ENCODE measurements around the gene IRF5.

The IRF5 gene

GRCh38 chr7:128921866-128922440, 15.8 kb upstream of the IRF5 start:
- no peak for DNase-seq

GRCh38 chr7:128922496-128923410, 15.0 kb upstream of the IRF5 start:
- no peak for DNase-seq

- no peak for DNase-seq
Observed at GRCh38 chr7:128923411-128923800, 14.3 kb upstream of the IRF5 start.

GRCh38 chr7:128924707-128925588, 12.8 kb upstream of the IRF5 start:
- no peak for DNase-seq

- no peak for DNase-seq
Observed at GRCh38 chr7:128928159-128928813, 9.4 kb upstream of the IRF5 start.

GRCh38 chr7:128928882-128929788, 8.6 kb upstream of the IRF5 start:
- DNase-seq = no peak

GRCh38 chr7:128931190-128931798, 6.4 kb upstream of the IRF5 start:
- DNase-seq = no peak

- no peak for DNase-seq
Observed at GRCh38 chr7:128931965-128932861, 5.5 kb upstream of the IRF5 start.

- DNase-seq = no peak
Observed at GRCh38 chr7:128932862-128933179, 4.9 kb upstream of the IRF5 start.

GRCh38 chr7:128933180-128933891, 4.4 kb upstream of the IRF5 start:
- no peak for DNase-seq

GRCh38 chr7:128934361-128935341, 3.1 kb upstream of the IRF5 start:
- DNase-seq = no peak

GRCh38 chr7:128935342-128935730, 2.4 kb upstream of the IRF5 start:
- no peak for DNase-seq

- DNase-seq = no peak
Observed at GRCh38 chr7:128936798-128937197, 929 bp upstream of the IRF5 start.

- no peak for DNase-seq
Observed at GRCh38 chr7:128937271-128937646, 468 bp upstream of the IRF5 start.

GRCh38 chr7:128938544-128939074, 882 bp downstream of the IRF5 start:
- DNase-seq = no peak

GRCh38 chr7:128939075-128939860, 1.5 kb downstream of the IRF5 start:
- no peak for DNase-seq

GRCh38 chr7:128939861-128940410, 2.2 kb downstream of the IRF5 start:
- peak; percentile 24 for DNase-seq

Data from GF-D8 (cell line).